Kidney (tissue), 14 donors: ENCODE results near the gene CNOT2. TPM values are rescaled to one million over a fixed set of nuclear protein-coding genes. Genes with fewer than 3 reads are reported as not detected.

ENCODE experiments used
- DNase-seq, 5 donors: peaks; one replicate each; pipeline ENCODE4 v3.0.0-alpha.2; 2013 to 2020
- FAIRE-seq: peaks from 2 replicates; lab custom pipeline; 2012; peaks lifted over from hg19 to GRCh38; lab: Jason Lieb, UNC
- H3K27ac ChIP-seq, 2 donors: one replicate each; pipeline ENCODE4 v1.7.0; 2013; ENCODE audit warnings: low read depth in 2 of 2, low read length in 2 of 2, inconsistent platforms in 1 of 2
- H3K27me3 ChIP-seq: one replicate; pipeline ENCODE4 v1.7.1; 2013; ENCODE audit warnings: low read length, inconsistent platforms; ENCODE audit not compliant: control insufficient read depth, insufficient read depth
- H3K36me3 ChIP-seq, 3 donors: one replicate each; pipeline versions ENCODE4 v1.7.0 to v1.7.1; 2013; ENCODE audit warnings: low read length in 3 of 3, control low read depth in 1 of 3, inconsistent platforms in 1 of 3; ENCODE audit not compliant: insufficient read depth in 3 of 3, control insufficient read depth in 2 of 3
- H3K4me1 ChIP-seq, 3 donors: one replicate each; pipeline versions ENCODE4 v1.7.0 to v1.7.1; 2013; ENCODE audit warnings: low read length in 3 of 3, inconsistent platforms in 1 of 3, low read depth in 1 of 3; ENCODE audit not compliant: control insufficient read depth in 2 of 3, insufficient read depth in 2 of 3
- H3K4me3 ChIP-seq, 3 donors: one replicate each; pipeline versions ENCODE4 v1.7.0 to v1.8.1; 2013; ENCODE audit warnings: low read length in 3 of 3, control low read depth in 1 of 3, inconsistent platforms in 1 of 3
- H3K9ac ChIP-seq, 3 donors: one replicate each; pipeline versions ENCODE4 v1.7.0 to v1.7.1; 2013; ENCODE audit warnings: low read length in 3 of 3, control low read depth in 1 of 3, inconsistent platforms in 1 of 3
- H3K9me3 ChIP-seq, 3 donors: one replicate each; pipeline versions ENCODE4 v1.7.0 to v1.7.1; 2013; ENCODE audit warnings: low read length in 3 of 3, control low read depth in 1 of 3, inconsistent platforms in 1 of 3; ENCODE audit not compliant: control insufficient read depth in 2 of 3, insufficient read depth in 1 of 3
- intact Hi-C: fragments of 100-400 bp; cut with DNase I; formaldehyde crosslinking; loops from one replicate; pipeline ENCODE4 v1.11.1; 2022
- polyA plus RNA-seq: library from polyadenylated mRNA; stranded (reverse); fragments of 350-450 nt; fragmentation: Illumina TruSeq; extraction: RNeasy Lipid Tissue Mini Kit (QIAGEN cat#74804); gene quantifications from one replicate; pipeline ENCODE4 v1.2.3, GENCODE V29; 2014; ENCODE audit warnings: low read depth, low replicate concordance; ENCODE audit not compliant: insufficient read depth
- total RNA-seq: library from RNA; stranded (reverse); fragmentation: NEBNext Ultra II Directional; extraction: Animal tissue kit (Norgen Biotek cat#: 25700); gene quantifications from one replicate; pipeline ENCODE4 v1.2.1, GENCODE V29; 2021
- TF ChIP-seq, protein P1 (sequence below): IDR thresholded peaks from 3 replicates; pipeline ENCODE4 v1.5.1; 2012; ENCODE audit warnings: mild to moderate bottlenecking, moderate library complexity, borderline replicate concordance; ENCODE audit not compliant: insufficient read depth; ENCODE audit errors: extremely low read depth
- donor health status: control.
- donor health status: control.
- donor health status: control.
- donor health status: control.
- donor health status: control.
- donor health status: DM: yes; HTN: yes; CAD: no.
- donor health status: Normal renal cell carcinoma (clear cell type).

The CNOT2 gene
- total and polyA plus RNA-seq, 2 donors from 2014 or later, result 21.0 to 68.8 TPM

- no peak overlapping the region for H3K27ac ChIP-seq
- peaks cover 0 to 2% (median 0%) of the 10 kb centered on the region in 3 donors for H3K4me1 ChIP-seq
- TF ChIP-seq, protein P1, sequence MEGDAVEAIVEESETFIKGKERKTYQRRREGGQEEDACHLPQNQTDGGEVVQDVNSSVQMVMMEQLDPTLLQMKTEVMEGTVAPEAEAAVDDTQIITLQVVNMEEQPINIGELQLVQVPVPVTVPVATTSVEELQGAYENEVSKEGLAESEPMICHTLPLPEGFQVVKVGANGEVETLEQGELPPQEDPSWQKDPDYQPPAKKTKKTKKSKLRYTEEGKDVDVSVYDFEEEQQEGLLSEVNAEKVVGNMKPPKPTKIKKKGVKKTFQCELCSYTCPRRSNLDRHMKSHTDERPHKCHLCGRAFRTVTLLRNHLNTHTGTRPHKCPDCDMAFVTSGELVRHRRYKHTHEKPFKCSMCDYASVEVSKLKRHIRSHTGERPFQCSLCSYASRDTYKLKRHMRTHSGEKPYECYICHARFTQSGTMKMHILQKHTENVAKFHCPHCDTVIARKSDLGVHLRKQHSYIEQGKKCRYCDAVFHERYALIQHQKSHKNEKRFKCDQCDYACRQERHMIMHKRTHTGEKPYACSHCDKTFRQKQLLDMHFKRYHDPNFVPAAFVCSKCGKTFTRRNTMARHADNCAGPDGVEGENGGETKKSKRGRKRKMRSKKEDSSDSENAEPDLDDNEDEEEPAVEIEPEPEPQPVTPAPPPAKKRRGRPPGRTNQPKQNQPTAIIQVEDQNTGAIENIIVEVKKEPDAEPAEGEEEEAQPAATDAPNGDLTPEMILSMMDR, result no peak
These were observed 8.0 kb downstream of the CNOT2 start for GRCh38 chr12:70251226-70251625.

DNA sequence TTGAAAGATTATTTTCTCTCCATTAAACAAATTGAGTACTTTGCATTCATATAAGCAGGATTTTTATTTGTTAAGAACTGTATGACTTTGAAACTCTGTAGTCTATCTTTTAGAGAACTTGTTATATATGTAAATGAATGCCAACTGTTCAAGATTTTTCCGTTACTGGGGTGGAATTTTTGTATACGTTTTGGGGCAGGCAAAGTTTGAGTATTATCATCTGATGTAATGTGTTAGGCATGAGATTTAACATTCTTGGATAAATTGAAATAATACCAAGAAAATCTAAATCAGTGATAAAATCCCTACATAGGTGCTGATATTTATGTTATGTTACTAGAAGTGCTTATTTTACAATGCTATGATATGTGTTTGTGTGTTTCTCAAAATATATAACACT lies 8.4 kb downstream of the CNOT2 start:
- TF ChIP-seq, protein P1, result no peak
- Histone ChIP-seq H3K27me3 (no peaks in the 10 kb centered on the region), H3K9ac (no peak overlapping the region), H3K9me3 (no peaks in the 10 kb centered on the region), H3K4me3 (no peak overlapping the region), H3K4me1 (peaks cover 0 to 2% (median 0%) of the 10 kb centered on the region in 3 donors), H3K27ac (no peak overlapping the region), H3K36me3 (no peaks in the 10 kb centered on the region)
- FAIRE-seq (no peak), DNase-seq (no peak)
- intact Hi-C loops, result no loop called here

More at GRCh38 chr12:70251226-70251625, 8.0 kb downstream of the CNOT2 start:
- Histone ChIP-seq H3K27me3 (no peaks in the 10 kb centered on the region), H3K9me3 (no peaks in the 10 kb centered on the region), H3K4me3 (no peak overlapping the region), H3K36me3 (no peaks in the 10 kb centered on the region), H3K9ac (no peak overlapping the region)
- DNase-seq (no peak), FAIRE-seq (no peak)
- intact Hi-C loops, result no loop called here

- DNase-seq (no peak), FAIRE-seq (no peak)
- Histone ChIP-seq H3K27ac (no peak overlapping the region), H3K27me3 (no peaks in the 10 kb centered on the region), H3K9ac (no peak overlapping the region), H3K36me3 (no peaks in the 10 kb centered on the region), H3K9me3 (no peaks in the 10 kb centered on the region), H3K4me3 (no peak overlapping the region), H3K4me1 (peaks cover 0 to 2% (median 0%) of the 10 kb centered on the region in 3 donors)
- TF ChIP-seq, protein P1, result no peak
- intact Hi-C loops, result no loop called here
These were observed 9.6 kb downstream of the CNOT2 start for GRCh38 chr12:70252832-70253231.

DNA sequence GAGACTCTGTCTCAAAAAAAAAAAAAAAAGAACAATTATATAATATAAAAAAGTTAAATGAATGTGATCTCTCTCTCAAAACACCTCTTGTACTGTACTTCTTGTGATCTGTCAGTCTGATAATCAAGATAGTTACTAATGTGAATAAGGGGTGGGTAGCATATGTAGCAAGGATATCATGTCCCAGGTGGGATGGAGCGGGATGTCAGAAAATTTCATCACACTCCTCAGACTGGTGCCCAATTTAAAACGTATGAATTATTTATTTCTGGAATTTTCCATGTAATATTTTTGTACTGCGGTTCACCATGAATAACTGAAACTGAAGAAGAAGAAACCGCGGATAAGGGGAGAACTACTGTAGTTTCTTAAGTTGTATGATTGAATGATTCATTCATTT lies 11.0 kb downstream of the CNOT2 start:
- no peak overlapping the region for H3K4me3 ChIP-seq
- no peaks in the 10 kb centered on the region for H3K27me3 ChIP-seq
- peaks cover 0 to 5% (median 0%) of the 10 kb centered on the region in 3 donors for H3K4me1 ChIP-seq
- no peaks in the 10 kb centered on the region for H3K9me3 ChIP-seq
- no peak overlapping the region for H3K9ac ChIP-seq
- intact Hi-C loops, result no loop called here
- FAIRE-seq (no peak), DNase-seq (no peak)
- no peaks in the 10 kb centered on the region for H3K36me3 ChIP-seq
- no peak overlapping the region for H3K27ac ChIP-seq
- TF ChIP-seq, protein P1, result no peak
